Measurements from ENCODE around the gene ZNF688. TPM values are rescaled to one million over a fixed set of nuclear protein-coding genes. Genes with fewer than 3 reads are reported as not detected.
A peak's percentile ranks its signal among the peaks of the same experiment; 100 is the strongest.

Gene ZNF688
- total and polyA plus RNA-seq, 2 of the 13 experiments (the other 11 are each of a cell fraction or from before 2014, with no cell fraction given), result 2.4 to 5.4 TPM

DNA sequence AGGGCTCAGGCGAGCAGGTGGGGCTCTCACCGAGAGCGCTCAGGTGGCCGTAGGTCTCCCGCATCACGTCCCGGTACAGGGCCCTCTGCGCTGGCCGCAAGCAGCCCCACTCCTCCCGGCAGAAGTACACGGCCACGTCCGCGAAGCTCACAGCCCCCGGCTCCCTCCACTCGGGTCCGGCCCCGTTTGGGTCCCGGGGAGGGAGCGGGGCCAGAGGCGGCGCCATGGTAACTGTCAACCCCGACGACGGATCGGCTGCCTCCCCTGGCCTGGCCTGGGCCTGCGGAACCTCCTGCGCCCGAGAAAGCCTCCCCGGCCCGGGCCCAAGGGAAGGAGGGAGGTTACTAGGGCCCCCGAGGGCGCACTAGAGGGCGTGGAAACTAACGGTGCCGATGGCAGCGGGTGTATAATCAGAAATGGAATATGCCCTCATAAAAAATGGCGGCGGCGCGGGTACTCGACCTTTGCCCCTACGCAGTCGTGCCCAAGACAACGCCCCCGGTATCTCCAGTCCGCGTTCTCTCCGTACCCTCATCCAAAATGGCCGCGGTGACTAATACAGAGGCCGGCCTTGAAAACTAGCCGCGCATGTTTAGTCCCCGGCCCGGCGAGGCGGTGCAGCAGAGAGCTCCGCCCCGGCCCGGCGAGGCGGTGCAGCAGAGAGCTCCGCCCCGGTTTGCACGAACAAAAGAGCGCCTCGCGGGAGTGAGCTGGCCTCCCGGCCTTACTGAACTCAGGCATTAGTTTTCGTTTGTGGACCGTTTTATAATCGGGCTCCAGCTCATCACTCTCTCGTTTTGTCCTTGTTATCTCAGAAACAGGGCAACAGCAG is 13.3 kb downstream of the ZNF688 start, which contains the start of gene ZNF764 (continued):
- TF ChIP-seq, protein P1, sequence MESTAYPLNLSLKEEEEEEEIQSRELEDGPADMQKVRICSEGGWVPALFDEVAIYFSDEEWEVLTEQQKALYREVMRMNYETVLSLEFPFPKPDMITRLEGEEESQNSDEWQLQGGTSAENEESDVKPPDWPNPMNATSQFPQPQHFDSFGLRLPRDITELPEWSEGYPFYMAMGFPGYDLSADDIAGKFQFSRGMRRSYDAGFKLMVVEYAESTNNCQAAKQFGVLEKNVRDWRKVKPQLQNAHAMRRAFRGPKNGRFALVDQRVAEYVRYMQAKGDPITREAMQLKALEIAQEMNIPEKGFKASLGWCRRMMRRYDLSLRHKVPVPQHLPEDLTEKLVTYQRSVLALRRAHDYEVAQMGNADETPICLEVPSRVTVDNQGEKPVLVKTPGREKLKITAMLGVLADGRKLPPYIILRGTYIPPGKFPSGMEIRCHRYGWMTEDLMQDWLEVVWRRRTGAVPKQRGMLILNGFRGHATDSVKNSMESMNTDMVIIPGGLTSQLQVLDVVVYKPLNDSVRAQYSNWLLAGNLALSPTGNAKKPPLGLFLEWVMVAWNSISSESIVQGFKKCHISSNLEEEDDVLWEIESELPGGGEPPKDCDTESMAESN (CRISPR knock-in tag; conservative IDR thresholded peaks at IDR 0.05), result peak; percentile 89; the same call in 1 of the 2 replicates
- TF ChIP-seq, protein P2, sequence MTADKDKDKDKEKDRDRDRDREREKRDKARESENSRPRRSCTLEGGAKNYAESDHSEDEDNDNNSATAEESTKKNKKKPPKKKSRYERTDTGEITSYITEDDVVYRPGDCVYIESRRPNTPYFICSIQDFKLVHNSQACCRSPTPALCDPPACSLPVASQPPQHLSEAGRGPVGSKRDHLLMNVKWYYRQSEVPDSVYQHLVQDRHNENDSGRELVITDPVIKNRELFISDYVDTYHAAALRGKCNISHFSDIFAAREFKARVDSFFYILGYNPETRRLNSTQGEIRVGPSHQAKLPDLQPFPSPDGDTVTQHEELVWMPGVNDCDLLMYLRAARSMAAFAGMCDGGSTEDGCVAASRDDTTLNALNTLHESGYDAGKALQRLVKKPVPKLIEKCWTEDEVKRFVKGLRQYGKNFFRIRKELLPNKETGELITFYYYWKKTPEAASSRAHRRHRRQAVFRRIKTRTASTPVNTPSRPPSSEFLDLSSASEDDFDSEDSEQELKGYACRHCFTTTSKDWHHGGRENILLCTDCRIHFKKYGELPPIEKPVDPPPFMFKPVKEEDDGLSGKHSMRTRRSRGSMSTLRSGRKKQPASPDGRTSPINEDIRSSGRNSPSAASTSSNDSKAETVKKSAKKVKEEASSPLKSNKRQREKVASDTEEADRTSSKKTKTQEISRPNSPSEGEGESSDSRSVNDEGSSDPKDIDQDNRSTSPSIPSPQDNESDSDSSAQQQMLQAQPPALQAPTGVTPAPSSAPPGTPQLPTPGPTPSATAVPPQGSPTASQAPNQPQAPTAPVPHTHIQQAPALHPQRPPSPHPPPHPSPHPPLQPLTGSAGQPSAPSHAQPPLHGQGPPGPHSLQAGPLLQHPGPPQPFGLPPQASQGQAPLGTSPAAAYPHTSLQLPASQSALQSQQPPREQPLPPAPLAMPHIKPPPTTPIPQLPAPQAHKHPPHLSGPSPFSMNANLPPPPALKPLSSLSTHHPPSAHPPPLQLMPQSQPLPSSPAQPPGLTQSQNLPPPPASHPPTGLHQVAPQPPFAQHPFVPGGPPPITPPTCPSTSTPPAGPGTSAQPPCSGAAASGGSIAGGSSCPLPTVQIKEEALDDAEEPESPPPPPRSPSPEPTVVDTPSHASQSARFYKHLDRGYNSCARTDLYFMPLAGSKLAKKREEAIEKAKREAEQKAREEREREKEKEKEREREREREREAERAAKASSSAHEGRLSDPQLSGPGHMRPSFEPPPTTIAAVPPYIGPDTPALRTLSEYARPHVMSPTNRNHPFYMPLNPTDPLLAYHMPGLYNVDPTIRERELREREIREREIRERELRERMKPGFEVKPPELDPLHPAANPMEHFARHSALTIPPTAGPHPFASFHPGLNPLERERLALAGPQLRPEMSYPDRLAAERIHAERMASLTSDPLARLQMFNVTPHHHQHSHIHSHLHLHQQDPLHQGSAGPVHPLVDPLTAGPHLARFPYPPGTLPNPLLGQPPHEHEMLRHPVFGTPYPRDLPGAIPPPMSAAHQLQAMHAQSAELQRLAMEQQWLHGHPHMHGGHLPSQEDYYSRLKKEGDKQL (CRISPR knock-in tag; IDR thresholded peaks at IDR 0.05; ENCODE audit: low read depth), result no peak; the same call in 1 of the 2 replicates
- TF ChIP-seq, protein P3, sequence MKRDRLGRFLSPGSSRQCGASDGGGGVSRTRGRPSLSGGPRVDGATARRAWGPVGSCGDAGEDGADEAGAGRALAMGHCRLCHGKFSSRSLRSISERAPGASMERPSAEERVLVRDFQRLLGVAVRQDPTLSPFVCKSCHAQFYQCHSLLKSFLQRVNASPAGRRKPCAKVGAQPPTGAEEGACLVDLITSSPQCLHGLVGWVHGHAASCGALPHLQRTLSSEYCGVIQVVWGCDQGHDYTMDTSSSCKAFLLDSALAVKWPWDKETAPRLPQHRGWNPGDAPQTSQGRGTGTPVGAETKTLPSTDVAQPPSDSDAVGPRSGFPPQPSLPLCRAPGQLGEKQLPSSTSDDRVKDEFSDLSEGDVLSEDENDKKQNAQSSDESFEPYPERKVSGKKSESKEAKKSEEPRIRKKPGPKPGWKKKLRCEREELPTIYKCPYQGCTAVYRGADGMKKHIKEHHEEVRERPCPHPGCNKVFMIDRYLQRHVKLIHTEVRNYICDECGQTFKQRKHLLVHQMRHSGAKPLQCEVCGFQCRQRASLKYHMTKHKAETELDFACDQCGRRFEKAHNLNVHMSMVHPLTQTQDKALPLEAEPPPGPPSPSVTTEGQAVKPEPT (CRISPR knock-in tag; IDR thresholded peaks at IDR 0.05; ENCODE audit: low read depth), result no peak
- peak; percentile 95; the same call in 1 of the 2 replicates for TF ChIP-seq TOPORS (CRISPR knock-in tag; IDR thresholded peaks at IDR 0.05)
- TF ChIP-seq, protein P4, sequence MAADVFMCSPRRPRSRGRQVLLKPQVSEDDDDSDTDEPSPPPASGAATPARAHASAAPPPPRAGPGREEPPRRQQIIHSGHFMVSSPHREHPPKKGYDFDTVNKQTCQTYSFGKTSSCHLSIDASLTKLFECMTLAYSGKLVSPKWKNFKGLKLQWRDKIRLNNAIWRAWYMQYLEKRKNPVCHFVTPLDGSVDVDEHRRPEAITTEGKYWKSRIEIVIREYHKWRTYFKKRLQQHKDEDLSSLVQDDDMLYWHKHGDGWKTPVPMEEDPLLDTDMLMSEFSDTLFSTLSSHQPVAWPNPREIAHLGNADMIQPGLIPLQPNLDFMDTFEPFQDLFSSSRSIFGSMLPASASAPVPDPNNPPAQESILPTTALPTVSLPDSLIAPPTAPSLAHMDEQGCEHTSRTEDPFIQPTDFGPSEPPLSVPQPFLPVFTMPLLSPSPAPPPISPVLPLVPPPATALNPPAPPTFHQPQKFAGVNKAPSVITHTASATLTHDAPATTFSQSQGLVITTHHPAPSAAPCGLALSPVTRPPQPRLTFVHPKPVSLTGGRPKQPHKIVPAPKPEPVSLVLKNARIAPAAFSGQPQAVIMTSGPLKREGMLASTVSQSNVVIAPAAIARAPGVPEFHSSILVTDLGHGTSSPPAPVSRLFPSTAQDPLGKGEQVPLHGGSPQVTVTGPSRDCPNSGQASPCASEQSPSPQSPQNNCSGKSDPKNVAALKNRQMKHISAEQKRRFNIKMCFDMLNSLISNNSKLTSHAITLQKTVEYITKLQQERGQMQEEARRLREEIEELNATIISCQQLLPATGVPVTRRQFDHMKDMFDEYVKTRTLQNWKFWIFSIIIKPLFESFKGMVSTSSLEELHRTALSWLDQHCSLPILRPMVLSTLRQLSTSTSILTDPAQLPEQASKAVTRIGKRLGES (CRISPR knock-in tag; IDR thresholded peaks at IDR 0.05; ENCODE audit: borderline replicate concordance), result no peak
- peak; percentile 83 for TF ChIP-seq KLF15 (CRISPR knock-in tag; IDR thresholded peaks at IDR 0.05; ENCODE audit: borderline replicate concordance)
- TF ChIP-seq, protein P5, sequence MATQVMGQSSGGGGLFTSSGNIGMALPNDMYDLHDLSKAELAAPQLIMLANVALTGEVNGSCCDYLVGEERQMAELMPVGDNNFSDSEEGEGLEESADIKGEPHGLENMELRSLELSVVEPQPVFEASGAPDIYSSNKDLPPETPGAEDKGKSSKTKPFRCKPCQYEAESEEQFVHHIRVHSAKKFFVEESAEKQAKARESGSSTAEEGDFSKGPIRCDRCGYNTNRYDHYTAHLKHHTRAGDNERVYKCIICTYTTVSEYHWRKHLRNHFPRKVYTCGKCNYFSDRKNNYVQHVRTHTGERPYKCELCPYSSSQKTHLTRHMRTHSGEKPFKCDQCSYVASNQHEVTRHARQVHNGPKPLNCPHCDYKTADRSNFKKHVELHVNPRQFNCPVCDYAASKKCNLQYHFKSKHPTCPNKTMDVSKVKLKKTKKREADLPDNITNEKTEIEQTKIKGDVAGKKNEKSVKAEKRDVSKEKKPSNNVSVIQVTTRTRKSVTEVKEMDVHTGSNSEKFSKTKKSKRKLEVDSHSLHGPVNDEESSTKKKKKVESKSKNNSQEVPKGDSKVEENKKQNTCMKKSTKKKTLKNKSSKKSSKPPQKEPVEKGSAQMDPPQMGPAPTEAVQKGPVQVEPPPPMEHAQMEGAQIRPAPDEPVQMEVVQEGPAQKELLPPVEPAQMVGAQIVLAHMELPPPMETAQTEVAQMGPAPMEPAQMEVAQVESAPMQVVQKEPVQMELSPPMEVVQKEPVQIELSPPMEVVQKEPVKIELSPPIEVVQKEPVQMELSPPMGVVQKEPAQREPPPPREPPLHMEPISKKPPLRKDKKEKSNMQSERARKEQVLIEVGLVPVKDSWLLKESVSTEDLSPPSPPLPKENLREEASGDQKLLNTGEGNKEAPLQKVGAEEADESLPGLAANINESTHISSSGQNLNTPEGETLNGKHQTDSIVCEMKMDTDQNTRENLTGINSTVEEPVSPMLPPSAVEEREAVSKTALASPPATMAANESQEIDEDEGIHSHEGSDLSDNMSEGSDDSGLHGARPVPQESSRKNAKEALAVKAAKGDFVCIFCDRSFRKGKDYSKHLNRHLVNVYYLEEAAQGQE (IDR thresholded peaks at IDR 0.05; ENCODE audit: borderline replicate concordance in 1 of 2, low read depth in 1 of 2, low read length in 2 of 2), result no peak

All from HepG2 (cell line).